MCF 10A (cell line): ENCODE data around the gene FOXL1. TPM values are rescaled to one million over a fixed set of nuclear protein-coding genes. Genes with fewer than 3 reads are reported as not detected.
A peak's percentile ranks its signal among the peaks of the same experiment; 100 is the strongest.

Source experiments
- BruUV-seq: library from RNA; stranded (reverse); fragments of 400-500 nt; replicated peaks from 2 replicates; lab custom pipeline; 2021; lab: Mats Ljungman, UMichigan
- CTCF ChIA-PET: fragments of 300-600 bp; sonication (Branson Sonifier 250); formaldehyde crosslinking; extraction: SDS; loops from one replicate; lab custom pipeline; 2021; ENCODE audit warnings: antibody characterized with exemption, inconsistent platforms; lab: Yijun Ruan, JAX
- POLR2A ChIA-PET: fragments of 300-600, 350-650 bp; sonication (Branson Sonifier 250); formaldehyde crosslinking; extraction: SDS; loops from one replicate; lab custom pipeline; 2020; ENCODE audit warnings: antibody characterized with exemption, inconsistent platforms; lab: Yijun Ruan, JAX
- DNase-seq: peaks from one replicate; pipeline ENCODE4 v3.0.0-alpha.2; 2018; ENCODE audit not compliant: unreplicated experiment
- H3K27ac Mint-ChIP-seq: one replicate; pipeline ENCODE4 v1.8.0; 2022; ENCODE audit warnings: mild to moderate bottlenecking, low read depth, mixed read lengths; ENCODE audit not compliant: unreplicated experiment
- H3K27me3 Mint-ChIP-seq: one replicate; pipeline ENCODE4 v1.8.0; 2022; ENCODE audit warnings: mixed read lengths; ENCODE audit not compliant: insufficient read depth, unreplicated experiment
- H3K36me3 Mint-ChIP-seq: one replicate; pipeline ENCODE4 v1.8.0; 2022; ENCODE audit warnings: mild to moderate bottlenecking, moderate library complexity, mixed read lengths; ENCODE audit not compliant: insufficient read depth, unreplicated experiment
- H3K4me1 Mint-ChIP-seq: one replicate; pipeline ENCODE4 v1.8.0; 2022; ENCODE audit warnings: mixed read lengths; ENCODE audit not compliant: insufficient read depth, unreplicated experiment
- H3K4me3 Mint-ChIP-seq: one replicate; pipeline ENCODE4 v1.8.0; 2022; ENCODE audit warnings: mild to moderate bottlenecking, moderate library complexity, mixed read lengths; ENCODE audit not compliant: unreplicated experiment
- H3K9me3 Mint-ChIP-seq: one replicate; pipeline ENCODE4 v1.8.0; 2022; ENCODE audit warnings: mixed read lengths; ENCODE audit not compliant: unreplicated experiment
- CTCF ChIP-seq: fragments of 200-600 bp; IDR thresholded peaks from one replicate; pipeline ENCODE4 v1.8.0; 2022; ENCODE audit warnings: antibody characterized with exemption, mild to moderate bottlenecking; ENCODE audit not compliant: unreplicated experiment
- intact Hi-C: fragments of 100-400 bp; cut with micrococcal nuclease; formaldehyde crosslinking; loops from 2 replicates; pipeline ENCODE4 v1.14.1; 2022
- total RNA-seq: library from RNA; stranded (reverse); gene quantifications from 2 replicates; pipeline ENCODE4 v1.2.3, GENCODE V29; 2022

FOXL1 gene
- total RNA-seq, 1 experiment from 2014 or later: 4.9 TPM

GRCh38 chr16:86571530-86571915 lies 6.8 kb upstream of the FOXL1 start:
- no peak for DNase-seq
- peaks cover 25% of the 10 kb centered on the region for H3K4me1 Mint-ChIP-seq
- no TSS peak for BruUV-seq
- TF ChIP-seq CTCF: no peak
- H3K27me3 Mint-ChIP-seq: no peaks in the 10 kb centered on the region
- H3K4me3 Mint-ChIP-seq: peak overlapping the region; percentile 90
- ChIA-PET POLR2A (interaction anchor here (0.5 to 7.2 kb wide), 2 partner anchors 93 to 291 kb away, joined by 4 to 42 read pairs; no protein-coding TSS in a partner anchor), CTCF (interaction anchor here (0.7 to 1.8 kb wide), 3 partner anchors 348 to 1065 kb away, joined by 3 to 9 read pairs (median 3); no protein-coding TSS in a partner anchor)
- H3K36me3 Mint-ChIP-seq: peaks cover 64% of the 10 kb centered on the region
- no peak overlapping the region for H3K27ac Mint-ChIP-seq
- no peaks in the 10 kb centered on the region for H3K9me3 Mint-ChIP-seq
- intact Hi-C loops: no loop called here

- H3K36me3 Mint-ChIP-seq: peaks cover 64% of the 10 kb centered on the region
- no peak overlapping the region for H3K27ac Mint-ChIP-seq
- no peak for DNase-seq
- no peaks in the 10 kb centered on the region for H3K27me3 Mint-ChIP-seq
- POLR2A ChIA-PET: interaction anchor here (7.2 kb wide), 1 partner anchor 92 kb away, joined by 42 read pairs; no protein-coding TSS in a partner anchor
- BruUV-seq: no TSS peak
- intact Hi-C loops: no loop called here
- H3K4me1 Mint-ChIP-seq: peaks cover 29% of the 10 kb centered on the region
- H3K9me3 Mint-ChIP-seq: no peaks in the 10 kb centered on the region
- H3K4me3 Mint-ChIP-seq: peak overlapping the region; percentile 28
- CTCF ChIA-PET: interaction anchor here (1.1 to 1.5 kb wide), 3 partner anchors 92 to 1064 kb away, joined by 3 to 9 read pairs (median 4); no protein-coding TSS in a partner anchor
- no peak for TF ChIP-seq CTCF
Observed at GRCh38 chr16:86572041-86572521, 6.3 kb upstream of the FOXL1 start.

DNA sequence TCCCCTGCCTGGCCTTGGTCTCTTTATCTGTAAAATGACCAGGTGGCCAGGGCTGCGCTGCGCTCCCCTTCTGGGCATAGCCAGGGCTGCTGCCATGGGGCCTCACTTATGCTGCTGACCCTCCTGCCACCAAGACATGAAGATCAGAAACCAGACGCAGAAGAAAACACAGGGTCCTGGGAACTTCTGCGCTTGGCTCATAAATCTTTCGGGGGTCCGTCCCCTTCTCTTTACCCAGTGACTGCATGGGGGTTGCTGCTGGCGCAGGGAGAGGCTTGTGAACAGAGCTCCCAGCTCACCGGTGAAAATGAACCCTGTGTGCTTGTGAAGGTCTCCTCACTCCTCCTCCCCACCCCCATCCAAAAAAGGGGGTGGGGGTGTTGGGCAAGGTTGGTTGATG lies 5.7 kb upstream of the FOXL1 start:
- no peak overlapping the region for H3K4me3 Mint-ChIP-seq
- H3K4me1 Mint-ChIP-seq: peaks cover 34% of the 10 kb centered on the region
- TF ChIP-seq CTCF: no peak
- POLR2A ChIA-PET: interaction anchor here (7.2 kb wide), 1 partner anchor 92 kb away, joined by 42 read pairs; no protein-coding TSS in a partner anchor
- H3K27me3 Mint-ChIP-seq: no peaks in the 10 kb centered on the region
- peaks cover 68% of the 10 kb centered on the region for H3K36me3 Mint-ChIP-seq
- peak overlapping the region; percentile 67 for H3K27ac Mint-ChIP-seq
- intact Hi-C loops: no loop called here
- DNase-seq: no peak
- H3K9me3 Mint-ChIP-seq: no peaks in the 10 kb centered on the region
- BruUV-seq: no TSS peak
- CTCF ChIA-PET: interaction anchor here (0.6 to 1.5 kb wide), 5 partner anchors 92 to 490 kb away, joined by 3 to 9 read pairs (median 4); no protein-coding TSS in a partner anchor

DNA sequence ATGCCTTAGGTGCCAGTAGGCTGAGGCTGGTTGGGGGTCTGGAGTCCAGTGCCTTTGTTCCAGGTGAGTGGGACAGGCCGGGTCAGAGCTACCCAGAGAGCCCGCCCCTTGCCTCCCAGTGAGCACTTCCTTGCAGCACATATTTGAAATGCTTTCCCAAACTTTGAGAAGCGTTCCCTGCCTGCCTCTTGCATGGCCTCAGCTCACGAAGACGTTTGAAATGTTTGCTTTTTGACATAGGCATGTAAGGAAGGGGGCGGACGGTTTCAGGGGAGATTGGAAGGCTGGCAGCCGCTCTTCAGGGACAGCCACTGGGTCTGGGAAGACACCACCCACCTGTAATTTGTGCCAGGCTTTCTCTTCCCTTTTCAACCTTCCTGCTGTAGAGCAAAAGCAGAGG lies 5.1 kb upstream of the FOXL1 start:
- intact Hi-C loops: no loop called here
- Mint-ChIP-seq H3K9me3 (no peaks in the 10 kb centered on the region), H3K27ac (peak overlapping the region; percentile 67), H3K27me3 (no peaks in the 10 kb centered on the region), H3K36me3 (peaks cover 71% of the 10 kb centered on the region), H3K4me1 (peaks cover 34% of the 10 kb centered on the region), H3K4me3 (no peak overlapping the region)
- DNase-seq: no peak
- POLR2A ChIA-PET: no interaction called here
- CTCF ChIA-PET: interaction anchor here (0.6 to 1.5 kb wide), 6 partner anchors 17 to 489 kb away, joined by 3 to 9 read pairs (median 4); no protein-coding TSS in a partner anchor
- no peak for TF ChIP-seq CTCF
- BruUV-seq: no TSS peak
